HG02588 (cell line): ENCODE measurements around the gene LECT2.

Source experiments
- ATAC-seq: cut with Tn5 transposase; IDR thresholded peaks from one replicate; pipeline ENCODE4 v1.9.1; 2021; ENCODE audit warnings: mild to moderate bottlenecking, moderate library complexity; ENCODE audit not compliant: unreplicated experiment

Gene LECT2

GRCh38 chr5:135979510-135979909 lies 24.7 kb upstream of the LECT2 start:
- no peak for ATAC-seq

DNA sequence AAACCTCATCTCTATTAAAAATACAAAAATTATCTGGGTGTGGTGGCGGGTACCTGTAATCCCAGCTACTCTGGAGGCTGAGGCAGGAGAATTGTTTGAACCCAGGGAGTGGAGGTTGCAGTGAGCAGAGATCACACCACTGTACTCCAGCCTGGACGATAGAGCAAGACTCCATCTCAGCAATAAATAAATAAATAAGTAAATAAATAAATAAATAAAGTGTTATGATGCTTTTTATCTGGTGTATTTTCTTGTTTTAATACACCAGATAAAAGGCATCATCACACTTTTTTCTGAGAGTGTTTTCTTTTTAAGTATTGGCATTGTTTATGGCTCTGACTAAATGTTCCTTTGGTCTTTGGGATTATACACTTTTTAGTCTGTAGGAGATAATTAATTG lies 24.2 kb upstream of the LECT2 start:
- no peak for ATAC-seq

DNA sequence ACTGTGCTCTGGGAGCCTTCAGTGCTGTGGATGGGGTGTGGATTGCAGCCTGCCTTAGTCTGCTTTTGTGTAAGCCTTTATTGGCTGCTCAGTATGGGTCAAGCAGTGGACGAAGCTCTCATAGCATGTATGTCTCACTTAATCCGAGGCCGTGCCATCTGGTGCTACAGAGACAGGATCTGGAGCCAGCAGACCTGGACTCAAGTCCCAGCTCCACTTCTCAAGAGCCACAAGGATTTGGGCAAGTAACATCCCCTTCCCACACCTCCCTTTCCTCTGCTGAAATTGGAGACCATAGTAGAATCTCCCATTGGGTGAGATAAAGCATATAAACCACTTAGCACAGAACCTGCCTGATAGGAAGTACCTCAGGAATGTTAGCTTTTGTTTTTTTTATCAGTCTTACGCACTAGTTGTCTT lies 23.4 kb upstream of the LECT2 start:
- no peak for ATAC-seq

GRCh38 chr5:135977375-135977928 lies 22.7 kb upstream of the LECT2 start:
- ATAC-seq, result no peak

DNA sequence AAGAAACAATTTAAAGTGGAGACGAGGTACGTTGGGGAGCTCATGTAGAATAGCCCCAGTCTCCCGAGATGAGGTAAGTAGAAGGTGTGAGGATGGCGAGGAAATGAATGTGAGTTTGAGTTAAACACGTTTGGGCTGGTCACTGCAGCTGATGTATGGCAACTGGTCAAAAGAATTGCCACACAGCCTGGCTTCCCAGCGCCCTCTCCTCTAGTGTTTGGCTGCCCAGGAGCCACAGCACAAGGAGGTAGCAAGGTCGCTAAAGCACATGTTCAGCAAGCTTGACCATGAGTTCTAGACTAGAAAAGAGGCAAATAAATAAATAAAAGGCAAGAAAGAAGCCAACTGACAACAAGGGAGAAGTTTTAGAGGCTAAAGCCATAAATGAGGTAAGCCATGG lies 21.4 kb upstream of the LECT2 start:
- ATAC-seq, result no peak

GRCh38 chr5:135975122-135975521 lies 20.3 kb upstream of the LECT2 start:
- no peak for ATAC-seq

DNA sequence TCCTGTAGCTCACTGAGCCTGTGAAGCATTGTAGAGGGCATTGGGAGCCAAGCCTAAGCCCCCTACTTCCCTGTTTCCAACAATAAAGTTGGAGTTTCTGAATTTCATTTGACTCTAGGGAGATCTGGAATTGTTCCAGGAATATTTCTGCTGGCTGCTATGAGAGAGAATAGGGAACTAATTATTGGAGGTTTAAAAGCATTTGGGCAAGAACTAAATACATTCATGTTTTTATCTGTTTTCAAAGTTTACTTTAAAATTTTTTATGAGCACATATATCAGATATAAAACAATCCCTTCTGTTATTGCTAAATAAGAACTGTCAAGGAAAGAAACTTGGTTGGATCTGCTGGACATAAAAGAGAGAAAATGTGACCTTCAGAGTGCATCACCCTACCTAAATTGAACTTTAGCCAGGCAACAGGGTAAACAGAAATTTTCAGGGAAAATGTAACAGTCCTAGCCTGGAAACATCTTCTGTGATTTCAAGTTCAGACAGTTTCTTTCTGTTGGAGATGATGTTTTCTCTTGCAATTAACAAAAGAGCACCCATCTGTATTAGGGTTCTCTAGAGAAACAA lies 19.3 kb upstream of the LECT2 start:
- ATAC-seq, result no peak

DNA sequence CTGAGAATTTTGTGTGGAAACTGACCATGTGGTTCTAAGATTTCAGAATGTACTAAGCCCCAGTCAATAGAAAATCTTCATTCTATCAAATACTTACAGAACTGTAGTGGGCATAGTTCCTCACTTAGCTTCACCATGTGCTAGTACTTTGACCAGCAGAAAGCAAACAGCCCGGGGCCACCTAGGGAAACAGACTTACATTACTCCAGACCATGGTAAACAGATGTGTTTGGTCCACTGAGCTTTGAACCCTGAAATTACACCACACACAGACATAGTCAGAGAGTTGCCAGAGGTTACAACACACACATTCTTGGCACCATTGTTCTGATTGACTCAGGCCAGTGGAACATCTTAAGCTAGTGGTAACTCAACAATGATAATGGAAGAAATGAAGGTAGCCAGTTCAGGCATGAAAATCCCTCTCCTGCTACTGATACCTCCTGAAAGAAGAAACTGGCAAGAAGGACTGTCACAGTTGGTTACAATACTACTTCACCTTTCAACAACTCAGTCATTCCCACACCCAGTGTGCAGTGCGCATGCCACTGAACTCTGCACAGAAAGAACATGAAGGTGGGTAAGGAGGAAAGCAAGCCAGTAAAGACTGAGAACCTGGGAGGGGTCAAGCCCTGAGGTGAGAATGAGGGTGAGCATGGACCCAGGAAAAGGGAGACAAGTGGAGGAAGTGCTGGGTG lies 18.7 kb upstream of the LECT2 start:
- ATAC-seq, result no peak

- ATAC-seq, result no peak
These were observed 16.9 kb upstream of the LECT2 start for GRCh38 chr5:135971701-135972100.

DNA sequence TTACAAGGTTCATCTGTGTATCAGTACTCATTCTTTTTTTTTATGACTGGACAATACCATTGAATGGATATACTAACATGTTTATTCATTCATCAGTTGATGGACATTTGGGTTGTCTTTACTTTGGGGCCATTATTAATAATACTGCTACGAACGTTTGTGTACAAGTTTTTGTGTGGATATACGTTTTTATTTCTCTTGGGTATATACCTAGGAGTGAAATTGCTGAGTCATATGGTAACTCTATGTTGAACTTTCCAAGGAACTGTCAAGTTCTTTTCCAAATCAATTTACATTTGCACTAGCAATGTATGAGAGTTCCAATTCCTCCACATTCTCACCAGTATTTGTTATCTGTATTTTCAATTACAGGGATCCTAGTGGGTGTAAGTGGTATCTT lies 12.0 kb upstream of the LECT2 start:
- ATAC-seq, result no peak

GRCh38 chr5:135966165-135966564 lies 11.4 kb upstream of the LECT2 start:
- ATAC-seq, result no peak

- no peak for ATAC-seq
These were observed 10.7 kb upstream of the LECT2 start for GRCh38 chr5:135965504-135965903.

GRCh38 chr5:135964670-135965320 lies 10.0 kb upstream of the LECT2 start:
- no peak for ATAC-seq

DNA sequence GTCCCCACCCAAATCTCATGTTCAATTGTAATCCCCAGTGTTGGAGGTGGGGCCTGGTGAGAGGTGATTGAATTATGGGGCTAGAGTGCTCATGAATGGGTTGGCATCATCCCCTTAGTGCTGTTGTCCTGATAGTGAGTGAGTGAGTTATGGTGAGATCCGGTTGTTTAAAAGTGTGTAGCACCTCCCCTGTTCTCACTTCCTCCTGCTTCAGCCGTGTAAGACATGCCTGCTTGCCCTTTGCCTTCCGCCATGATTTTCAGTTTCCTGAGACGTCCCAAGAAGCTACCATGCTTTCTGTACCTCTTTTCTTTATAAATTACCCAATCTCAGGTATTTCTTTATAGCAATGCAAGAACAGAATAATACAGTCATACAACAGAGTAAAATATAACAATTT lies 742 bp upstream of the LECT2 start:
- no peak for ATAC-seq

GRCh38 chr5:135953850-135954249 lies 933 bp downstream of the LECT2 start:
- no peak for ATAC-seq

GRCh38 chr5:135952683-135953082 lies 2.1 kb downstream of the LECT2 start:
- no peak for ATAC-seq

DNA sequence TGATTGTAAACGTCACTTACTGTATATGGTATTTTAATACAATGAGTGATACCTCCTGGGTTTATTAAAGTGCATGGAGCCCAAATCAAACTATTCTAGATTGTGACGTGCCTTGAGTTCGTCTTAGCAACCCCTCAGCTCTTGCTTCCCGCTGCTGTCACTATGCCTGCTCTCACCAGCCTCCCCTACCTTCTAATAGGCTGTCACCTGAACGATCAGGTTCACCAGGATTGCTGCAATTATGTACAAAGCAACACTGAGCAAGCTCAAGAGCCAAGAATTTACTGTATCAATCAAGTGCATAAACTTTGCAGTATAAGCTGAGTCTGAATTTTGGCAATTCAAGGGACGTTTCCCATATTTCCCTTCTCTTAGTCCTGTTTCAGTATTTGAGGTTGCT lies 3.0 kb downstream of the LECT2 start:
- ATAC-seq, result no peak

- ATAC-seq, result no peak
These were observed 3.5 kb downstream of the LECT2 start for GRCh38 chr5:135951257-135951656.

DNA sequence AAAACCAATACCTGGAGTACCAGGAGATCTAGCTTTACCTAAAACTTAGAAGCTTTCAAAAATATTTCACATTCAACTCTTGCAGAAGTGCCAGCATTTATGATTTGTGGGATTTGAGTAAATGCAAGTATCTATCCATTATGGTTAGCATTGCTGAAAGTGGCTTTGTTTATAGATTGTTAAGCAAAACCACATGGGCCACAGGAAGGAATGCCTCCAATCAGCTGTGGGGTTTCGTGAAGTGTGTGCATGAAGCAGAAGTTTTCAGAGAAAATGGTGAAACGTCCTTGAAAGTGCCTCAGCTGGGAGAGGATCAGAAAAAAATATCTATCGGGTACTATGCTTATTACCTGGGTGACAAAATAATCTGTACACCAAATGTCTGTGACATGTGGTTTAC lies 4.2 kb downstream of the LECT2 start:
- no peak for ATAC-seq

DNA sequence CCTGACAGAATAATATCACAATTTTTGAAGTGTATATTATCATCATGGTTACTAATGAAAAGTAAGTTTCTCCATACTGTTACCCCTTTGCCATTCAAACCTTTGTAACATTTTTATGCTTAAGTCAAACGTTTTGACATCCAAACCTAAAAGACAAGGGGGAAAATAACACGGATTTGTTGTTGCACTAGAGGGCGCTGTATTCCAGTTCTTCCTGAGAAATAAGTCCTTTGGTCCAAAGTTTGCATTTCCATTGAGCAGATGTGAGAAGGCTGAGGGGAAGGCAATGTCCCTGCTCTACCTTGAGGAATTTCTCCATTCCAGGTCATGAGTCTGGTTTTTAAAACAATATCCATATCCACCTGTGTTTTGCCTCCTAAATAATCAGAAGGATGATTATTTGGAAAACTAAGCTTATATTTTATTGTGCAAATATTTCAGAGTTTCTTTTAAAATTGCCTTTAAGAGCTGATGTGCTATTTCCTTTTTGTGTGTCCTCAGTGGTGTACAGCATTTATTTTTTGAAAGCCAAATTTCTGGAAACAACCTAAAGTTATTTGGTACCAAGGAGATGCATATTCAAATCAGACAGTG lies 9.7 kb downstream of the LECT2 start:
- no peak for ATAC-seq

DNA sequence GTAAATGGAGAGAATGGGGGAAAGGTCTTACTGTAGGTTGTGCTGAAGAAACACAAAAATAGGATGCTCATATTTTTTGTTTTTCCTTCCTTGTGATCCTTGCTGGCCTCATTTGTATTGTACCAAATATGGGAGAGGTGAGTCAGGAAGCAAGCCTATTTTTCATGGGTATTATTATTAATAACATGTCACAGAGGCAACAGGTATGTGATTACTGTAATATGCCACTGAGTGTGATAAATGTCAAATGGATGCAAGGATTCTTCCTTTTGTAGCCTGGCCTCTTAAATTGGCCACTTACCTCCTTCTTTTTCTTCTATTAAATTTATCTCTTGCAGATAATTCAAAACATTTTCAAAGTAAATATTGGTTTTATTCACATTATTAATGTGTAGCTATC lies 10.2 kb downstream of the LECT2 start:
- ATAC-seq, result no peak
